ENCODE data around the gene GPR18. TPM values are rescaled to one million over a fixed set of nuclear protein-coding genes. Genes with fewer than 3 reads are reported as not detected.

The GPR18 gene
- total and polyA plus RNA-seq, 4 donors, result 0.21 to 1.3 (median 0.42) TPM

GRCh38 chr13:99207511-99207910, 50.7 kb downstream of the GPR18 start:
- Histone ChIP-seq H3K4me1 (ENCODE audit: control insufficient read depth in 5 of 5, insufficient read depth in 5 of 5, low read length in 5 of 5) (peaks cover 0 to 10% (median 3%) of the 10 kb centered on the region in 5 donors), H3K4me3 (no peak overlapping the region), H3K9ac (ENCODE audit: insufficient read depth in 1 of 2, low read length in 2 of 2) (no peak overlapping the region), H3K36me3 (ENCODE audit: control insufficient read depth in 4 of 4, insufficient read depth in 4 of 4, low read length in 4 of 4) (peaks cover 0 to 7% (median 0%) of the 10 kb centered on the region in 4 donors), H3K27ac (ENCODE audit: low read depth in 1 of 2, low read length in 1 of 2) (no peak overlapping the region), H3K27me3 (ENCODE audit: control insufficient read depth in 3 of 3, insufficient read depth in 3 of 3, low read length in 2 of 3) (no peaks in the 10 kb centered on the region), H3K9me3 (ENCODE audit: control insufficient read depth in 4 of 4, insufficient read depth in 3 of 4, low read length in 3 of 4) (no peaks in the 10 kb centered on the region)
- WGBS, 2 donors, result 93 to 94% methylated on average over 7 of the region's 7 CpGs
- TF ChIP-seq, protein P1, sequence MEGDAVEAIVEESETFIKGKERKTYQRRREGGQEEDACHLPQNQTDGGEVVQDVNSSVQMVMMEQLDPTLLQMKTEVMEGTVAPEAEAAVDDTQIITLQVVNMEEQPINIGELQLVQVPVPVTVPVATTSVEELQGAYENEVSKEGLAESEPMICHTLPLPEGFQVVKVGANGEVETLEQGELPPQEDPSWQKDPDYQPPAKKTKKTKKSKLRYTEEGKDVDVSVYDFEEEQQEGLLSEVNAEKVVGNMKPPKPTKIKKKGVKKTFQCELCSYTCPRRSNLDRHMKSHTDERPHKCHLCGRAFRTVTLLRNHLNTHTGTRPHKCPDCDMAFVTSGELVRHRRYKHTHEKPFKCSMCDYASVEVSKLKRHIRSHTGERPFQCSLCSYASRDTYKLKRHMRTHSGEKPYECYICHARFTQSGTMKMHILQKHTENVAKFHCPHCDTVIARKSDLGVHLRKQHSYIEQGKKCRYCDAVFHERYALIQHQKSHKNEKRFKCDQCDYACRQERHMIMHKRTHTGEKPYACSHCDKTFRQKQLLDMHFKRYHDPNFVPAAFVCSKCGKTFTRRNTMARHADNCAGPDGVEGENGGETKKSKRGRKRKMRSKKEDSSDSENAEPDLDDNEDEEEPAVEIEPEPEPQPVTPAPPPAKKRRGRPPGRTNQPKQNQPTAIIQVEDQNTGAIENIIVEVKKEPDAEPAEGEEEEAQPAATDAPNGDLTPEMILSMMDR (IDR thresholded peaks at IDR 0.05; ENCODE audit: control extremely low read depth, extremely low read depth), result no peak
- ATAC-seq (ENCODE audit: insufficient read depth, low FRiP score), result no peak
- no peak for DNase-seq

GRCh38 chr13:99206873-99207272, 51.3 kb downstream of the GPR18 start:
- TF ChIP-seq, protein P1 (IDR thresholded peaks at IDR 0.05; ENCODE audit: control extremely low read depth, extremely low read depth), result no peak
- H3K9ac ChIP-seq (ENCODE audit: insufficient read depth in 1 of 2, low read length in 2 of 2), result no peak overlapping the region
- H3K27me3 ChIP-seq (ENCODE audit: control insufficient read depth in 3 of 3, insufficient read depth in 3 of 3, low read length in 2 of 3), result no peaks in the 10 kb centered on the region
- no peaks in the 10 kb centered on the region for H3K9me3 ChIP-seq (ENCODE audit: control insufficient read depth in 4 of 4, insufficient read depth in 3 of 4, low read length in 3 of 4)
- no peak for ATAC-seq (ENCODE audit: insufficient read depth, low FRiP score)
- 94 to 96% methylated on average over 5 of the region's 5 CpGs for WGBS, 2 donors
- DNase-seq, result no peak
- H3K4me1 ChIP-seq (ENCODE audit: control insufficient read depth in 5 of 5, insufficient read depth in 5 of 5, low read length in 5 of 5), result peaks cover 0 to 14% (median 7%) of the 10 kb centered on the region in 5 donors
- H3K36me3 ChIP-seq (ENCODE audit: control insufficient read depth in 4 of 4, insufficient read depth in 4 of 4, low read length in 4 of 4), result peaks cover 0 to 7% (median 0%) of the 10 kb centered on the region in 4 donors
- no peak overlapping the region for H3K4me3 ChIP-seq
- H3K27ac ChIP-seq (ENCODE audit: low read depth in 1 of 2, low read length in 1 of 2), result no peak overlapping the region

- 98 to 99% methylated on average over 8 of the region's 8 CpGs for WGBS, 2 donors
- DNase-seq, result no peak
These were observed 52.0 kb downstream of the GPR18 start for GRCh38 chr13:99206226-99206625.

More at GRCh38 chr13:99206226-99206625, 52.0 kb downstream of the GPR18 start:
- ATAC-seq (ENCODE audit: insufficient read depth, low FRiP score), result no peak
- TF ChIP-seq, protein P1 (IDR thresholded peaks at IDR 0.05; ENCODE audit: control extremely low read depth, extremely low read depth), result no peak
- Histone ChIP-seq H3K4me1 (ENCODE audit: control insufficient read depth in 5 of 5, insufficient read depth in 5 of 5, low read length in 5 of 5) (peaks cover 0 to 14% (median 7%) of the 10 kb centered on the region in 5 donors), H3K4me3 (no peak overlapping the region), H3K9ac (ENCODE audit: insufficient read depth in 1 of 2, low read length in 2 of 2) (no peak overlapping the region), H3K27ac (ENCODE audit: low read depth in 1 of 2, low read length in 1 of 2) (no peak overlapping the region), H3K36me3 (ENCODE audit: control insufficient read depth in 4 of 4, insufficient read depth in 4 of 4, low read length in 4 of 4) (peaks cover 0 to 4% (median 0%) of the 10 kb centered on the region in 4 donors), H3K27me3 (ENCODE audit: control insufficient read depth in 3 of 3, insufficient read depth in 3 of 3, low read length in 2 of 3) (no peaks in the 10 kb centered on the region), H3K9me3 (ENCODE audit: control insufficient read depth in 4 of 4, insufficient read depth in 3 of 4, low read length in 3 of 4) (no peaks in the 10 kb centered on the region)
